Stimulated activated CD8-positive, alpha-beta memory T cell treated with anti-CD3 and anti-CD28 coated beads, Interleukin-12 subunit alpha, Interleukin-12 subunit beta, amount 100 ng/mL, for 24 hours (primary cell): ENCODE measurements around the gene LAIR2.

Experiments used
- DNase-seq: peaks from one replicate; pipeline ENCODE4 v3.0.0-alpha.2; 2020; ENCODE audit errors: extremely low read depth

Gene LAIR2, protein sequence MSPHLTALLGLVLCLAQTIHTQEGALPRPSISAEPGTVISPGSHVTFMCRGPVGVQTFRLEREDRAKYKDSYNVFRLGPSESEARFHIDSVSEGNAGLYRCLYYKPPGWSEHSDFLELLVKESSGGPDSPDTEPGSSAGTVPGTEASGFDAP

DNA sequence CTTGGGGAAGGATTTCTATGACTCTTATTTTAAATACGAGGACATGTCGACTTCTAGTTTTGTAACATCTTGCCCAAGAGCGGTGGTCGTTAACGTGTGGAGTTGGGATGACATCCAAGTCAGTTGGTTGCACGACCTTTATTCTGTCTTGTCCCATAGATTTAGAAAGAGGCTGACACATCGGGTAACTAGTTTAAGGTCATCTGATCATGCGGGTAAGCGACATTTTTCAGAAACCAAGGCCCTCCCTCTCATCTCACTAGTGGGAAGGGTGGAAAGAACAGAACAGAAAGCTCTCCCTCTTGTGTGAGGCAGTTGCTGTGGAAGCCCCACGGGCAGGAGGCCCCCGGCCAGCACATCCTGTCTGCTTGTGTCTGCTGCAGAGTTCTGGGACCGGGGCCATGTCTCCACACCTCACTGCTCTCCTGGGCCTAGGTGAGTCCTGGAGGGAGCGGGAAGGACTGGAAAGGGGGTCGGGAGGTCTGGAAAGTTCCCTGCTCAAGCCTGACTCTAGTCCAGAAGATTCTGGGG lies at the start of gene LAIR2:
Gene LAIR2, plus strand, starts transcription at position 314 of the 531 bp plus-strand sequence. Its CDS starts 88 bp downstream, at position 402.
- no peak for DNase-seq

- no peak for DNase-seq
Observed at GRCh38 chr19:54453921-54454780, 48.5 kb upstream of the LAIR2 start.

DNA sequence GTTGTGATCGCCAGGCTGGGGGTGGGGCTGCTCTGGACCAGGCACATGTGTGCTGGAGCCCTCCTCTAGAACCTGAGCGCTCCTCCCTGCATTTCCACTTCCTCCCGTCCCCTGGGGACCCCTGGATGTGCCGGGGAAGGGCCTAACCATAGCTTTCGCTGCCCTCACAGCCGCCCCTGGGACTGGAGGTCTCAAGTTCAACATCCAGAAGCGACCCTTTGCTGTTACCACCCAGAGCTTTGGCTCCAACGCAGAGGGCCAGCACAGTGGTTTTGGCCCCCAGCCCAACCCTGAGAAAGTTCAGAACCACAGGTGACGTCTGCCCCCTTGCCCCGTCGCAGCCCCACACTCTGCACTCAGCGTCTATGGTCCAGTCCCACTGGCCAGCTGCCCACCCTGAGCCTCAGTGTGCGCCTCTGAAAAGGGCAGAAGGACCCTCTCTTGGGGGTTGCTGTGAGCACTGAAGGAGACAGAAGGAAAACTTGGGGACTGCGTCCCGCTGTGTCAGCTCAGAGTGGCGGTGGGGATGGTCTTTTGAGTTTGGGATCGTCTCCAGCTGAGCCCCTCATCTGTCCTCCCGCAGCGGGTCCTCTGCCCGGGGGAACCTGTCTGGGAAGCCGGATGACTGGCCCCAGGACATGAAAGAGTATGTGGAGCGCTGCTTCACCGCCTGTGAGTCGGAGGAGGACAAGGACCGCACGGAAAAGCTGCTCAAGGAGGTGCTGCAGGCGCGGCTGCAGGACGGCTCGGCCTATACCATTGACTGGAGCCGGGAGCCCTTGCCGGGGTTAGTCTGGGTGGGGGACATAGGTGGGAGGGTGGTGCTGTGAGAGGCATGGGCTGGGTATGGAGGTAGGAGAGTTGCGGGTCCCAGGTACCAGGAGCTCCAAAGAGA lies 47.6 kb upstream of the LAIR2 start:
- DNase-seq, result no peak

DNA sequence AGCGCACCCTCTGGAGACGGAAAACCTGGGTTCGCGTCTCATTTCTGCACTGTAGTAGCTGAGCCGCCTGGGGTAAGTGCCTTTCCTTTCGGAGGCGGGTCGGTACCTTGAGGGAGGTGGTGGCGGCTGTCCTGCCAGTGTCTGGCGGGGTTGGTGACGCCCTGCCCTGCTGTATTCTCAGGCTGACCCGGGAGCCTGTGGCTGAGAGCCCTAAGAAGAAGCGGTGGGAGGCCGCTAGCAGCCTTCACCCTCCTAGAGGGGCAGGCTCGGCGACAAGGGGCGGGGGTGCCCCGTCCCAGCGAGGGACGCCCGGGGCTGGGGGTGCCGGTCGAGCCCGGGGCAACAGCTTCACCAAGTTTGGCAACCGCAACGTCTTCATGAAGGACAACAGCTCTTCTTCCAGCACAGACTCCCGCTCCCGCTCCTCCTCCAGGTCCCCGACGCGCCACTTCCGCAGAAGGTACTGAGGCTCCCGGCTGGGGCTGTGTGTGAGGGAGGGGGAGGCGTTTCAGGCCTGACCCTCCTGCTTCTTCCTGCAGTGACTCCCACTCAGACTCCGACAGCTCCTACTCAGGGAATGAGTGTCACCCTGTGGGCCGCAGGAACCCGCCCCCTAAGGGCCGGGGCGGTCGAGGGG lies 46.7 kb upstream of the LAIR2 start:
- no peak for DNase-seq

DNA sequence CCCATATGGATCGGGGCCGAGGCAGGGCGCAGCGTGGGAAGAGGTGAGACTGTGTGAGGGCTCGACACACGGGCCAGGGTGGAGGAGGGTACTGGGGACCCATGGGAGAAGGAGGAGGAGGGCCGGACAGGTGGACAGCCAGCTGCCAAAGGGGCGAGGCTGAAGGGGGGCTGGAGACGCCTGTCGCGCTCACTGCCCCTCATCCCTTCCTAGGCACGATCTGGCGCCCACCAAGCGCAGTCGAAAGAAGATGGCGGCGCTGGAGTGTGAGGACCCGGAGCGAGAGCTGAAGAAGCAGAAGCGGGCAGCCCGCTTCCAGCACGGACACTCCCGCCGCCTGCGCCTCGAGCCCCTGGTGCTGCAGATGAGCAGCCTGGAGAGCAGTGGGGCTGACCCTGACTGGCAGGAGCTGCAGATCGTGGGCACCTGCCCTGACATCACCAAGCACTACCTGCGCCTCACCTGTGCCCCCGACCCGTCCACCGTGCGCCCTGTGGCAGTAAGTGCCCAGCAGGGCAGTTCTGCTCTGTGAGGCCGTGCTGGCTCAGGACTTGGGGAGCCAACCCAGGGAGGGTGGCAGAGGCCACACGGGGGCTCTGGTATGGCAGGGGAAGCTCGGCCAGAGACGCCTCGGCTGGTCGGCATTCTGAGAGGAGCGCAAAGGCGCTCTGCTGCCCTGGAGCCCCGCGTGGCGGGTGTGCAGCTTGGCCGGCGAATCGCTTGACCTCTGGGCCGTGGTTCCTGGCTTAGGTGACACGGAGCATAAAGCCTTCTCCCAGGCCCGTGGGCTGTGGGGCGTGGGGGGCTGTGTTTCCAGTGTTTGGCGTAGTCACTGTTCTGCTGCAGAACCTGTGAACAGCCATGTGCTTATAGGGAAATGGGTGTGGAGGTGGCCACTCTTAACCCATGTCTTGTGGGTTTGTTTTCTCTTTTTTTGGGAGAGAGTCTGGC lies 45.9 kb upstream of the LAIR2 start:
- DNase-seq, result no peak

DNA sequence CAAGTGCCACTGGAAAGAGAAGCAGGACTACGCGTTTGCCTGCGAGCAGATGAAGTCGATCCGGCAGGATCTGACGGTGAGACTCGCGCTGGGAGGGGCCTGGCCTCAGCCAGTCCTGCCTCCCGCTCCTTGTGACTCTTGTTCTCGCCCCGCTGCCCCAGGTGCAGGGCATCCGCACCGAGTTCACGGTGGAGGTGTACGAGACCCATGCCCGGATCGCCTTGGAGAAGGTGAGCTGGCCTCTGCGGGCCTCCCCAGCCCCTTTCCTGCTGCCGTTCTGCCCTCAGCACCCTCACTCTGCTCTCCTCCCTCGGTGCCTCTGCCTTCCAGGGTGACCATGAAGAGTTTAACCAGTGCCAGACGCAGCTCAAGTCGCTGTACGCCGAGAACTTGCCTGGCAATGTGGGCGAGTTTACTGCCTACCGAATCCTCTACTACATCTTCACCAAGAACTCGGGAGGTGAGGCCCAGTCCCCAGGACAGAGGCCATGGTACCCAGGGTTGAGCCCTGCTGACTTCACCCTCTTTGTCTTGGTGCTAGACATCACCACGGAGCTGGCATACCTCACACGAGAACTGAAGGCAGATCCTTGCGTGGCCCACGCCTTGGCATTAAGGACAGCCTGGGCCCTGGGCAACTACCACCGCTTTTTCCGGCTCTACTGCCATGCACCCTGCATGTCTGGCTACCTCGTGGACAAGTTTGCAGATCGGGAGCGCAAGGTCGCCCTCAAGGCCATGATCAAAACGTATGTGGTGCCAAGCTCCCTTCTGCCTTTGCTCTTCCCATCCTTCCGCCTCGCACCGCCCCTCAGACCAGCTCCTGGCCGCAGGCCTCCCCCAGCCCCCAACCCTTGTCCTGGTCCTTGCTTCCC lies 44.6 kb upstream of the LAIR2 start:
- no peak for DNase-seq

- no peak for DNase-seq
Observed at GRCh38 chr19:54458648-54459281, 43.9 kb upstream of the LAIR2 start.

GRCh38 chr19:54459282-54460229 lies 43.1 kb upstream of the LAIR2 start:
- no peak for DNase-seq

- no peak for DNase-seq
Observed at GRCh38 chr19:54460230-54461005, 42.2 kb upstream of the LAIR2 start.

DNA sequence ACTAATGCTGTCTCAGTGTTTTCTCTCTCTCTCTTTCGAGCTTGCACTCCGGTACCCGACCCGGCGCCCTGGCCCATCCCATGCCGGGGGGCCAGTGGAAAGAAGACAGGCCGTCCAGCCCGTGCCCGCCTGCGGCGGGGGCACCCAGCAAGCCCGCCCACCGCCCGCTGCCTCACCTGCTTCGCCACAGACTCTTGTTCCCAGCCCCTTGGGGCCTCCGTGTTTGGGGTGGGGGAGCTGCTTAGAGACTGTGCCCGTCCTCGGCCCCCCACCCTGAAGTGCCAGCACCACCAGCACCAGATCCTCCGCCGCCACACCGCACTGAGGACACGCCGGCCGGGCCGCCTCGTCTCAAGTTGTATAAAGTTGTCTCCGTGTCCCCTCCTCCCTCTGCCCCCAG lies 41.4 kb upstream of the LAIR2 start:
- no peak for DNase-seq

DNA sequence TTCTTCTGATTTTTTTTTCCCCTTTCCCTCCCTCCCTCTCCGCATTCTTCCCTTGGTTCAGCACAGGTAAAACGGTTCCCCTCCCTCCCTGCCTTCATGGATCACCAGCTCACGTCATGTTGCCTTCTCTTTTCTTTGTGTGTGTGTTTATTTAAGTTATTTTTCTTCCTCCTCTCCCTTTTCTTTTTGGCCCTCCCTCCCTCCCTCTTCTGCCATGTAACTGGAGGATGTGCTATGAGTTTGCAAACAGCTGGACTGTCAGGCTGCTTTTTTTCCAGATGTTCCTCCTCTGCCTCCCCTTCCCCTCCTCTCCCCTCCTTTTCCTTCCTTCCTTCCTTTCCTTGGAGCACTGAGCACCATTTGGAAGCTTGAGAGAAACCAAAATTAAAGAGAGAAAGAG lies 41.0 kb upstream of the LAIR2 start:
- no peak for DNase-seq

GRCh38 chr19:54462047-54462654 lies 40.5 kb upstream of the LAIR2 start:
- DNase-seq, result no peak

DNA sequence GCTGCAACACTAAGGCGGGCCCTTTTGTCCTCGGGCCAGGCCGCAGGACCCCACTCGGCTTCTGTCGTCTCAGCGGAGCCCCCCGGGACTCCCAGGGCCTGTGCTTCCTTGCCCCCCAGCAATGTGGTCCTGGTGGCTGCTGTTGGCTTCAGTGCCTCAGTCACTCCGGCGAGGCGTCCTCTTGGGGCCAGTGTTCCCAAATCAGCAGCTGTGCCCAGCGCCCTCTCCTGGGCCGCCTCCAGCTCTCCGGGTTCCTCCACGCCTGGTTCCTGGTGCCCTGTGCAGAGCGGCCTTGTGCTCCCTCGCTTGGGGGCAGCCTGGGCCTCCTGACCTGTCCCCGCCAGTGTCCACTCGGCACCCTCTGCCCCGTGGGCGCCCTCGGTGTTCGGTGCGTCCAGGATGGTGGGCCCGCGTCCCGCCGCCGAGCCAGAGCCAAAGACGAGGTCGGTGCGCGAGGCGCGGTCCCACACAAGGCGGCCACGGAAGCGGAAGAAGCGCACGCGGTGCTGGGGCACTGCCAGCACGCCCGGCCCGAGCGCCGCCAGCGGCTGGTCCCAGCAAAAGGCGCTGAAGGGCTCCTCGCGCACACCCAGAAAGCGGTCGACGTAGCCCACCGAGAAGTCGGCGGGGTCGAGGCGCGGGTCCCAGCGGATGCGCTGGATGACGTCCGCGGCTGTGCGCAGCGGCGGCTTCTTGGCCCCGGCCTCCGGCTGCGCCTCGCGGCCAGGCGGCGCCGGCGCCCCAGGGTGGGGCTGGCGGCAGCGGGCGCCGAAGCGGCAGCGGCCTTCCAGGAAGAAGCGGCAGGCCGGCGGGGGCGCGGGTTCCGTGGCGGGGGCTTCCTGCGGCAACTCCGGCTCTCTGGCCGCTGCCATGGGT lies 39.7 kb upstream of the LAIR2 start:
- no peak for DNase-seq

DNA sequence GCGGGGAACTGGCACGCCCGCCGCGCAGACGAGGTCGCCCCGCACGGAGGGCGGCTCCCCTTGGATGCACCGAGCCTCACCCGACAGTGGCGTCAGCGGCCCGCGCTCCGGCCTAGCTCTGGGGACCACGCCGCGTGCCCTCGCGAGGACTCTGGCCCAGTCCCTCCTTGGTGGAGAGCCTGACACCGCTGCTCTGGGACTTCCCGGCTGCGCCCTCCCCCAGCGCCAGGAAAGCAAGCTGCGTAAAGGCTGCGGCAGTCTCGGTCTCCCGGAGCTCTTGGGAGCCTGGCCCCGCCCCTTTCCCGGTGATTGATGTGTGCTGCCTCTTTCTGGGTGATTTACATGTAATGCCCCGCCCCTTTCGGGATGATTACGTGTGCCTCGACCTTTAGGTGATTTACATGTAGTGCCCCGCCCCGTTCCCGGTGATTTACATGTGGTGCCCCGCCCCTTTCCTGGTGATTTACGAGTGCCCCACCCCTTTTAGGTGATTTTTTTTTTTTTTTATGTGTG lies 39.0 kb upstream of the LAIR2 start, which contains the start of gene LENG9:
Gene LENG9, minus strand, starts transcription at position 248 of the 513 bp plus-strand sequence. CDS start 252 bp downstream, outside the sequence.
- DNase-seq, result peak; percentile 91

GRCh38 chr19:54464044-54464629 lies 38.5 kb upstream of the LAIR2 start:
- peak; percentile 66 for DNase-seq
